ENCODE measurements around the gene PEAR1. TPM values are rescaled to one million over a fixed set of nuclear protein-coding genes. Genes with fewer than 3 reads are reported as not detected.
A peak's percentile ranks its signal among the peaks of the same experiment; 100 is the strongest.

PEAR1 gene
- total RNA-seq (2014; rRNA removed) (10.3 and 11.9 TPM in 2 replicates), Bru-seq, nascent RNA (percentile 61 among the genes with signal in this experiment), BruChase-seq, experiment 1, labeled RNA remaining after a 6-hour chase (percentile 81 among the genes with signal in this experiment), BruChase-seq, experiment 2, labeled RNA remaining after a 2-hour chase (percentile 64 among the genes with signal in this experiment)
- long read RNA-seq, partial matches to known transcripts, result 36 of 40 reads
- long read RNA-seq, other reads (novel, unspliced or antisense), result 3 of 40 reads

GRCh38 chr1:156893048-156893953 lies at the start of gene PEAR1:
Gene PEAR1 (plus strand): TSS chr1:156893718. CDS start chr1:156903927, 10,209 bp downstream.
- Histone ChIP-seq H2AFZ (ENCODE audit: low read length) (peak within 1 kb of the TSS; percentile 83), H3K9ac (ENCODE audit: low read length) (no peak within 1 kb of the TSS), H3F3A (ENCODE audit: low read length, unreplicated experiment) (peaks cover 10% of the 10 kb centered on the region), H3K27me3 (ENCODE audit: low read length) (no peaks in the 10 kb centered on the region), H3K9me3 (ENCODE audit: low read length) (no peaks in the 10 kb centered on the region), H3K79me2 (ENCODE audit: low read length) (no peaks in the 10 kb centered on the region), H3K4me3 (ENCODE audit: low read length) (peak within 1 kb of the TSS; percentile 54), H3K4me2 (ENCODE audit: low read length) (peak within 1 kb of the TSS; percentile 75), H3K4me1 (ENCODE audit: insufficient read depth, low read length) (peaks cover 28% of the 10 kb centered on the region), H4K20me1 (ENCODE audit: low read length) (no peaks in the 10 kb centered on the region), H3K36me3 (ENCODE audit: low read depth, low read length) (no peaks in the 10 kb centered on the region), H3K27ac (ENCODE audit: low read length) (no peak within 1 kb of the TSS), H3K9me2 (replicated peaks; ENCODE audit: low read length) (no peaks in the 10 kb centered on the region)
- DNase-seq, result no peak
- ATAC-seq, result no peak
- ChIA-PET CTCF (interaction anchor here (0.6 to 3.5 kb wide), 5 partner anchors 34 to 182 kb away, joined by 3 to 43 read pairs (median 5); no protein-coding TSS in a partner anchor), POLR2A (ENCODE audit: unreplicated experiment) (no interaction called here)
- intact Hi-C loops (cut with micrococcal nuclease), result no loop called here
- TF ChIP-seq EZH2phosphoT487 (IDR thresholded peaks at IDR 0.05; ENCODE audit: borderline replicate concordance, low read length) (no peak), CTCF (conservative IDR thresholded peaks at IDR 0.05; ENCODE audit: low read depth, low read length) (no peak), EZH2 (IDR thresholded peaks at IDR 0.05; ENCODE audit: low read length, unreplicated experiment) (no peak)
- no TSS peak for BruUV-seq (replicated peaks)

- DNase-seq (no peak), ATAC-seq (no peak)
- no peak for TF ChIP-seq EZH2 (IDR thresholded peaks at IDR 0.05; ENCODE audit: low read length, unreplicated experiment)
- TF ChIP-seq EZH2phosphoT487 (IDR thresholded peaks at IDR 0.05; ENCODE audit: borderline replicate concordance, low read length), result no peak
- TF ChIP-seq CTCF (conservative IDR thresholded peaks at IDR 0.05; ENCODE audit: low read depth, low read length), result no peak
- Histone ChIP-seq H2AFZ (ENCODE audit: low read length) (no peak overlapping the region), H3K27ac (ENCODE audit: low read length) (no peak overlapping the region), H3K4me2 (ENCODE audit: low read length) (no peak overlapping the region), H3K4me1 (ENCODE audit: insufficient read depth, low read length) (no peaks in the 10 kb centered on the region), H4K20me1 (ENCODE audit: low read length) (no peaks in the 10 kb centered on the region), H3K9ac (ENCODE audit: low read length) (no peak overlapping the region), H3K4me3 (ENCODE audit: low read length) (no peak overlapping the region), H3F3A (ENCODE audit: low read length, unreplicated experiment) (no peaks in the 10 kb centered on the region), H3K9me3 (ENCODE audit: low read length) (no peaks in the 10 kb centered on the region), H3K27me3 (ENCODE audit: low read length) (no peaks in the 10 kb centered on the region), H3K79me2 (ENCODE audit: low read length) (no peaks in the 10 kb centered on the region), H3K9me2 (replicated peaks; ENCODE audit: low read length) (no peaks in the 10 kb centered on the region), H3K36me3 (ENCODE audit: low read depth, low read length) (no peaks in the 10 kb centered on the region)
- intact Hi-C loops (cut with micrococcal nuclease), result no loop called here
- CTCF ChIA-PET, result no interaction called here
- BruUV-seq (replicated peaks), result no TSS peak
- POLR2A ChIA-PET (ENCODE audit: unreplicated experiment), result no interaction called here
These were observed 49.4 kb upstream of the PEAR1 start for GRCh38 chr1:156844102-156844501.
